Endodermal cell (in vitro differentiated cells): ENCODE results near the gene SHANK1. TPM values are rescaled to one million over a fixed set of nuclear protein-coding genes. Genes with fewer than 3 reads are reported as not detected.

Experiments used
- DNase-seq: peaks from one replicate; pipeline ENCODE4 v3.0.0-alpha.2; 2017
- H3K27ac ChIP-seq: 2 replicates; pipeline ENCODE4 v1.5.1; 2013; ENCODE audit warnings: mild to moderate bottlenecking, low read depth, low read length, moderate library complexity
- H3K27me3 ChIP-seq: 2 replicates; pipeline ENCODE4 v1.6.1; 2013; ENCODE audit warnings: mild to moderate bottlenecking, low read length, moderate library complexity; ENCODE audit not compliant: insufficient read depth, control insufficient read depth, poor library complexity, severe bottlenecking
- H3K36me3 ChIP-seq: 2 replicates; pipeline ENCODE4 v1.7.0; 2013; ENCODE audit warnings: mild to moderate bottlenecking, low read length, moderate library complexity; ENCODE audit not compliant: control insufficient read depth, insufficient read depth
- H3K4me1 ChIP-seq: one replicate; pipeline ENCODE4 v1.7.0; 2013; ENCODE audit warnings: low read length; ENCODE audit not compliant: control insufficient read depth, insufficient read depth
- H3K4me3 ChIP-seq: 2 replicates; pipeline ENCODE4 v1.5.1; 2013; ENCODE audit warnings: mild to moderate bottlenecking, low read length, moderate library complexity
- H3K9ac ChIP-seq: 2 replicates; pipeline ENCODE4 v1.6.1; 2013; ENCODE audit warnings: mild to moderate bottlenecking, low read length, moderate library complexity; ENCODE audit not compliant: poor library complexity, severe bottlenecking; ENCODE audit errors: extremely low read depth
- H3K9me3 ChIP-seq: 2 replicates; pipeline ENCODE4 v1.6.1; 2013; ENCODE audit warnings: mild to moderate bottlenecking, low read length, moderate library complexity; ENCODE audit not compliant: control insufficient read depth
- H3K27ac Mint-ChIP-seq: 2 replicates; pipeline ENCODE4 v1.8.0; 2020; ENCODE audit warnings: mixed read lengths
- H3K27me3 Mint-ChIP-seq: 2 replicates; pipeline ENCODE4 v1.8.0; 2021; ENCODE audit warnings: mild to moderate bottlenecking, mixed read lengths; ENCODE audit not compliant: insufficient read depth
- H3K36me3 Mint-ChIP-seq: 2 replicates; pipeline ENCODE4 v1.8.0; 2020; ENCODE audit warnings: low read depth, mixed read lengths
- H3K4me1 Mint-ChIP-seq: 2 replicates; pipeline ENCODE4 v1.8.0; 2020; ENCODE audit warnings: mixed read lengths
- H3K4me3 Mint-ChIP-seq: 2 replicates; pipeline ENCODE4 v1.8.0; 2020; ENCODE audit warnings: mild to moderate bottlenecking, moderate library complexity, mixed read lengths
- H3K9me3 Mint-ChIP-seq: 2 replicates; pipeline ENCODE4 v1.8.0; 2020; ENCODE audit warnings: mild to moderate bottlenecking, mixed read lengths
- CTCF ChIP-seq: fragments of 200-600 bp; sonication (generic); conservative IDR thresholded peaks from 2 replicates; pipeline ENCODE4 v1.5.0; 2021; ENCODE audit warnings: antibody characterized with exemption, mild to moderate bottlenecking
- WGBS, 2 experiments: methylation state at CpG; one replicate each; pipeline versions ENCODE4 v1.1.5 to v1.1.7; 2013; ENCODE audit warnings: missing lambda C conversion rate in 2 of 2, mixed read lengths in 1 of 2; ENCODE audit not compliant: insufficient coverage in 1 of 2, insufficient read length in 1 of 2; 5-methylcytosine and 5-hydroxymethylcytosine counted together
- total RNA-seq, 2 donors: library from RNA; stranded (reverse); fragmentation: NEBNext Ultra II Directional in 1 of 2; extraction: Animal tissue kit (Norgen Biotek cat#: 25700) in 1 of 2; gene quantifications; 2 replicates in 1 of 2; 3 replicates in 1 of 2; pipeline ENCODE4 v1.2.1, GENCODE V29; 2021

The SHANK1 gene
- total RNA-seq, 2 donors from 2014 or later: 1.6 to 1.9 TPM

GRCh38 chr19:50719119-50719435 lies 525 bp downstream of the SHANK1 start:
- no peaks in the 10 kb centered on the region for H3K9me3 ChIP-seq
- no peak overlapping the region for H3K27ac ChIP-seq
- 11 to 58% methylated on average over 3 to 19 of the region's 30 CpGs for WGBS, 2 experiments
- H3K4me1 ChIP-seq: no peaks in the 10 kb centered on the region
- H3K36me3 Mint-ChIP-seq: no peaks in the 10 kb centered on the region
- peaks cover 7% of the 10 kb centered on the region for H3K4me1 Mint-ChIP-seq
- H3K27me3 ChIP-seq: peaks cover 18% of the 10 kb centered on the region
- H3K27me3 Mint-ChIP-seq: peaks cover 84% of the 10 kb centered on the region
- DNase-seq: no peak
- no peak overlapping the region for H3K4me3 ChIP-seq
- H3K9ac ChIP-seq: no peak overlapping the region
- H3K4me3 Mint-ChIP-seq: peak overlapping the region; percentile 50
- no peak for TF ChIP-seq CTCF
- no peaks in the 10 kb centered on the region for H3K36me3 ChIP-seq
- no peaks in the 10 kb centered on the region for H3K9me3 Mint-ChIP-seq
- no peak overlapping the region for H3K27ac Mint-ChIP-seq

- peaks cover 83% of the 10 kb centered on the region for H3K27me3 Mint-ChIP-seq
- no peaks in the 10 kb centered on the region for H3K4me1 ChIP-seq
- no peaks in the 10 kb centered on the region for H3K9me3 Mint-ChIP-seq
- WGBS, 2 experiments: 34 to 35% methylated on average over 18 to 67 of the region's 74 CpGs
- H3K36me3 Mint-ChIP-seq: no peaks in the 10 kb centered on the region
- no peak overlapping the region for H3K27ac ChIP-seq
- H3K36me3 ChIP-seq: no peaks in the 10 kb centered on the region
- no peak overlapping the region for H3K27ac Mint-ChIP-seq
- peak; percentile 76 for DNase-seq
- H3K4me3 Mint-ChIP-seq: peak overlapping the region; percentile 50
- H3K4me3 ChIP-seq: no peak overlapping the region
- peaks cover 4% of the 10 kb centered on the region for H3K4me1 Mint-ChIP-seq
- H3K27me3 ChIP-seq: peaks cover 12% of the 10 kb centered on the region
- no peaks in the 10 kb centered on the region for H3K9me3 ChIP-seq
- no peak for TF ChIP-seq CTCF
- no peak overlapping the region for H3K9ac ChIP-seq
These were observed 1.1 kb downstream of the SHANK1 start for GRCh38 chr19:50718255-50719118.

GRCh38 chr19:50717891-50718254 lies 1.7 kb downstream of the SHANK1 start:
- no peak for TF ChIP-seq CTCF
- WGBS, 2 experiments: 31% methylated on average over 7 of the region's 13 CpGs; no CpG with 5 or more reads in 1 of the 2 experiments
- no peak for DNase-seq
- Histone ChIP-seq H3K36me3 (no peaks in the 10 kb centered on the region), H3K27me3 (peaks cover 7% of the 10 kb centered on the region), H3K9ac (no peak overlapping the region), H3K4me1 (no peaks in the 10 kb centered on the region), H3K4me3 (no peak overlapping the region), H3K9me3 (no peaks in the 10 kb centered on the region), H3K27ac (no peak overlapping the region)
- Mint-ChIP-seq H3K36me3 (no peaks in the 10 kb centered on the region), H3K27me3 (peaks cover 83% of the 10 kb centered on the region), H3K27ac (no peak overlapping the region), H3K9me3 (no peaks in the 10 kb centered on the region), H3K4me3 (peak overlapping the region; percentile 50), H3K4me1 (peaks cover under 1% of the 10 kb centered on the region)
